GM12878 (cell line): Measurements from ENCODE around the gene GPSM1. TPM values are rescaled to one million over a fixed set of nuclear protein-coding genes. Genes with fewer than 3 reads are reported as not detected.

Source experiments
- ATAC-seq: fragments of 200-7000 bp; cut with Tn5 transposase; 3 replicates; pipeline ENCODE4 v1.9.1; 2020; ENCODE audit warnings: mild to moderate bottlenecking, moderate library complexity
- BruUV-seq: library from RNA; stranded (reverse); fragments of 400-500 nt; replicated peaks from 2 replicates; lab custom pipeline; 2021; lab: Mats Ljungman, UMichigan
- CTCF ChIA-PET: fragments of 300-600 bp; sonication (Branson Sonifier 250); formaldehyde crosslinking; extraction: SDS; loops from one replicate; lab custom pipeline; 2021; ENCODE audit warnings: inconsistent platforms; lab: Yijun Ruan, JAX
- POLR2A ChIA-PET: fragments of 350-600 bp; formaldehyde crosslinking; extraction: SDS; loops from one replicate; lab custom pipeline; 2021; ENCODE audit warnings: inconsistent platforms; lab: Charles Lee
- RAD21 ChIA-PET: fragments of 300-600 bp; sonication (Branson Sonifier 250); formaldehyde crosslinking; loops from one replicate; lab custom pipeline; 2023; ENCODE audit warnings: antibody characterized with exemption; ENCODE audit not compliant: unreplicated experiment; lab: Charles Lee
- SMC1A ChIA-PET: fragments of 300-600 bp; sonication (Branson Sonifier 250); formaldehyde crosslinking; loops from one replicate; lab custom pipeline; 2023; ENCODE audit not compliant: unreplicated experiment, uncharacterized antibody; lab: Charles Lee
- DNase-seq: peaks from one replicate; pipeline ENCODE4 v3.0.0-alpha.2; 2011; ENCODE audit warnings: low read depth, low spot score
- FAIRE-seq: peaks from 3 replicates; lab custom pipeline; 2011; peaks lifted over from hg19 to GRCh38; lab: Jason Lieb, UNC
- H2AFZ ChIP-seq: 2 replicates; pipeline ENCODE4 v1.6.0; 2011; ENCODE audit warnings: low read depth, low read length, control low read depth; ENCODE audit not compliant: control insufficient read depth
- H3K27ac ChIP-seq: 2 replicates; pipeline ENCODE4 v1.5.1; 2011; ENCODE audit warnings: control low read depth; ENCODE audit not compliant: control insufficient read depth, insufficient read depth
- H3K27me3 ChIP-seq, 2 experiments: replicated peaks in 1 of 2; 2 replicates each; pipeline versions ENCODE4 v1.6.0 to v1.6.1; 2011; ENCODE audit warnings: low read length in 1 of 2; ENCODE audit not compliant: control insufficient read depth in 2 of 2, insufficient read depth in 2 of 2
- H3K36me3 ChIP-seq, 2 experiments: 2 replicates each; pipeline ENCODE4 v1.5.1; 2011; ENCODE audit warnings: low read length in 1 of 2; ENCODE audit not compliant: control insufficient read depth in 2 of 2, insufficient read depth in 2 of 2
- H3K4me1 ChIP-seq: 2 replicates; pipeline ENCODE4 v1.6.1; 2011; ENCODE audit warnings: mild to moderate bottlenecking, low read length, moderate library complexity, mixed read lengths; ENCODE audit not compliant: control insufficient read depth, insufficient read depth
- H3K4me2 ChIP-seq: 2 replicates; pipeline ENCODE4 v1.6.0; 2011; ENCODE audit warnings: control low read depth; ENCODE audit not compliant: control insufficient read depth, insufficient read depth
- H3K4me3 ChIP-seq: fragments of 200-600 bp; sonication (generic); 2 replicates; pipeline ENCODE4 v1.5.1; 2016
- H3K79me2 ChIP-seq: 2 replicates; pipeline ENCODE4 v1.6.0; 2011; ENCODE audit warnings: low read length; ENCODE audit not compliant: control insufficient read depth, insufficient read depth
- H3K9ac ChIP-seq: 2 replicates; pipeline ENCODE4 v1.8.0; 2011; ENCODE audit warnings: low read length, control low read depth, mixed read lengths; ENCODE audit not compliant: control insufficient read depth, insufficient read depth
- H3K9me3 ChIP-seq: replicated peaks from 3 replicates; pipeline ENCODE4 v1.5.1; 2011; ENCODE audit warnings: mild to moderate bottlenecking, low read length; ENCODE audit not compliant: control insufficient read depth, insufficient read depth
- H4K20me1 ChIP-seq: 2 replicates; pipeline ENCODE4 v1.6.0; 2011; ENCODE audit not compliant: control insufficient read depth, insufficient read depth
- KLF5 ChIP-seq: fragments of 450-650 bp; IDR thresholded peaks from 2 replicates; pipeline ENCODE4 v1.6.1; 2014; ENCODE audit warnings: mild to moderate bottlenecking; ENCODE audit not compliant: partially characterized antibody
- MXI1 ChIP-seq: fragments of 150-350 bp; IDR thresholded peaks from 2 replicates; pipeline ENCODE4 v1.6.1; 2011; ENCODE audit warnings: low read depth, mild to moderate bottlenecking, inconsistent platforms, low read length, improper control_type of control experiment
- PRDM15 ChIP-seq: fragments of 450-650 bp; formaldehyde crosslinking; IDR thresholded peaks from 2 replicates; pipeline ENCODE4 v1.4.0; 2020; ENCODE audit warnings: mild to moderate bottlenecking, moderate library complexity
- RAD51 ChIP-seq: fragments of 450-650 bp; IDR thresholded peaks from 2 replicates; pipeline ENCODE4 v1.6.1; 2016; ENCODE audit warnings: moderate library complexity, mild to moderate bottlenecking, inconsistent platforms
- WGBS: methylation state at CpG from one replicate; pipeline ENCODE4 v1.1.6; 2016; ENCODE audit warnings: low lambda C conversion rate; ENCODE audit not compliant: insufficient replicate concordance, insufficient coverage; ENCODE audit errors: missing lambda C conversion rate; 5-methylcytosine and 5-hydroxymethylcytosine counted together
- in situ Hi-C: fragments of 300-500 bp; cut with MboI; formaldehyde crosslinking; loops from 9 replicates; pipeline ENCODE4 v1.14.3; 2018; ENCODE audit warnings: mixed read lengths
- intact Hi-C: fragments of 100-400 bp; cut with micrococcal nuclease; formaldehyde crosslinking; loops from one replicate; pipeline ENCODE4 v1.14.2; 2022; ENCODE audit not compliant: unreplicated experiment
- polyA plus RNA-seq, 11 experiments: library from polyadenylated mRNA; depleted of rRNA in 4 of 11; unstranded in 6 of 11; stranded (reverse) in 5 of 11; fragments of >200 nt; fragmentation: Nextera tagmentation in 4 of 11; fragmentation: Illumina TruSeq in 1 of 11; extraction: Ambion mirVana in 4 of 11; extraction: Trizol in 1 of 11; gene quantifications; 1 replicate in 1 of 11; 2 replicates in 10 of 11; pipeline versions ENCODE4 v1.2.1 to v1.2.3, GENCODE V29; 2011 to 2016; ENCODE audit warnings: inconsistent platforms in 2 of 11, missing spikeins in 2 of 11, low read depth in 1 of 11
- total RNA-seq, 4 experiments: library from RNA; depleted of rRNA in 3 of 4; stranded (reverse); fragments of >200 nt in 3 of 4; fragmentation: Illumina TruSeq in 1 of 4; extraction: Trizol in 1 of 4; gene quantifications; 2 replicates each; pipeline versions ENCODE4 v1.2.1 to v1.2.3, GENCODE V29; 2013 to 2021

Gene GPSM1
- total and polyA plus RNA-seq, 10 of the 15 experiments (the other 5 are each of a cell fraction or from before 2014, with no cell fraction given): 0.04 to 0.10 (median 0.10) TPM; not detected in 7

- TF ChIP-seq MXI1 (no peak), KLF5 (no peak), PRDM15 (no peak), RAD51 (no peak)
- Histone ChIP-seq H3K4me3 (no peak overlapping the region), H2AFZ (no peak overlapping the region), H3K4me1 (no peaks in the 10 kb centered on the region), H3K36me3 (no peaks in the 10 kb centered on the region), H3K9ac (no peak overlapping the region), H3K27me3 (peaks cover 3% of the 10 kb centered on the region in 2 experiments; a peak in 3 of 4 replicates), H3K27ac (no peak overlapping the region), H3K4me2 (no peak overlapping the region), H4K20me1 (no peaks in the 10 kb centered on the region), H3K79me2 (no peaks in the 10 kb centered on the region), H3K9me3 (no peaks in the 10 kb centered on the region)
- intact Hi-C loops: no loop called here
- FAIRE-seq (no peak), DNase-seq (no peak), ATAC-seq (no peak)
- ChIA-PET RAD21 (no interaction called here), SMC1A (no interaction called here), POLR2A (no interaction called here), CTCF (no interaction called here)
- in situ Hi-C loops: no loop called here
- WGBS: 53% methylated on average over 12 of the region's 12 CpGs
- BruUV-seq: no TSS peak
Observed at GRCh38 chr9:136333045-136333444, 5.7 kb downstream of the GPSM1 start.
